HG03460 (cell line): ENCODE data around the gene TMEM225B.
"Not testable (repeated sequence)": the region's sequence is repeated elsewhere in the genome, so short reads cannot be mapped to it uniquely, and the experiment has no call there.

ENCODE experiments used
- ATAC-seq: cut with Tn5 transposase; IDR thresholded peaks from one replicate; pipeline ENCODE4 v1.9.1; 2021; ENCODE audit not compliant: unreplicated experiment

The TMEM225B gene

GRCh38 chr7:99653754-99654153 lies 55.7 kb downstream of the TMEM225B start:
- no peak for ATAC-seq

- not testable (repeated sequence) for ATAC-seq
Measured at GRCh38 chr7:99654626-99655025, 56.6 kb downstream of the TMEM225B start.

- ATAC-seq: not testable (repeated sequence)
Measured at GRCh38 chr7:99657879-99658278, 59.8 kb downstream of the TMEM225B start.
